CD14-positive monocyte (primary cell): ENCODE measurements around the gene SUPT20HL1. TPM values are rescaled to one million over a fixed set of nuclear protein-coding genes. Genes with fewer than 3 reads are reported as not detected.

Experiments
- DNase-seq, 3 donors: peaks; one replicate each; pipeline ENCODE4 v3.0.0-alpha.2; 2011 to 2022
- H2AFZ ChIP-seq: 2 replicates; pipeline ENCODE4 v1.6.0; 2012; ENCODE audit warnings: mild to moderate bottlenecking, low read depth, low read length, inconsistent platforms; ENCODE audit not compliant: insufficient read depth, poor library complexity, severe bottlenecking
- H3K27ac ChIP-seq, 2 donors: 1 replicate in 1 of 2; 2 replicates in 1 of 2; pipeline ENCODE4 v1.5.1; 2012 to 2013; ENCODE audit warnings: low read length in 2 of 2, control low read depth in 1 of 2, inconsistent platforms in 1 of 2, low read depth in 1 of 2, mild to moderate bottlenecking in 1 of 2
- H3K27me3 ChIP-seq, 2 donors: one replicate each; pipeline versions ENCODE4 v1.6.0 to v1.6.1; 2011 to 2013; ENCODE audit warnings: low read length in 2 of 2; ENCODE audit not compliant: control insufficient read depth in 2 of 2, insufficient read depth in 2 of 2
- H3K36me3 ChIP-seq, 2 donors: replicated peaks in 1 of 2; 1 replicate in 1 of 2; 2 replicates in 1 of 2; pipeline versions ENCODE4 v1.5.1 to v1.6.1; 2012 to 2013; ENCODE audit warnings: low read length in 2 of 2, control low read depth in 1 of 2, inconsistent platforms in 1 of 2, mild to moderate bottlenecking in 1 of 2; ENCODE audit not compliant: insufficient read depth in 2 of 2, control insufficient read depth in 1 of 2
- H3K4me1 ChIP-seq, 2 donors: 1 replicate in 1 of 2; 2 replicates in 1 of 2; pipeline versions ENCODE4 v1.5.1 to v1.6.1; 2012 to 2013; ENCODE audit warnings: low read length in 2 of 2, control low read depth in 1 of 2, inconsistent platforms in 1 of 2, mild to moderate bottlenecking in 1 of 2, moderate library complexity in 1 of 2; ENCODE audit not compliant: insufficient read depth in 2 of 2, control insufficient read depth in 1 of 2
- H3K4me2 ChIP-seq: replicated peaks from 2 replicates; pipeline ENCODE3; 2012; ENCODE audit warnings: low read length, moderate library complexity, mild to moderate bottlenecking; ENCODE audit not compliant: poor library complexity, severe bottlenecking; ENCODE audit errors: extremely low read depth
- H3K4me3 ChIP-seq, 3 experiments: fragments of 200-600 bp in 1 of 3; sonication (generic) in 1 of 3; replicated peaks in 1 of 3; 1 replicate in 2 of 3; 2 replicates in 1 of 3; pipeline ENCODE4 v1.5.1; 2011 to 2013; ENCODE audit warnings: low read length in 3 of 3, mild to moderate bottlenecking in 3 of 3, control low read depth in 2 of 3, low read depth in 2 of 3, inconsistent platforms in 1 of 3, moderate library complexity in 1 of 3
- H3K79me2 ChIP-seq: 2 replicates; pipeline ENCODE4 v1.6.0; 2012; ENCODE audit warnings: mild to moderate bottlenecking, control low read depth, inconsistent platforms, low read length, moderate library complexity; ENCODE audit not compliant: insufficient read depth
- H3K9ac ChIP-seq: 2 replicates; pipeline ENCODE4 v1.6.0; 2017; ENCODE audit warnings: low read length, mild to moderate bottlenecking; ENCODE audit not compliant: insufficient read depth, poor library complexity, severe bottlenecking
- H3K9me3 ChIP-seq, 2 donors: replicated peaks in 1 of 2; 1 replicate in 1 of 2; 2 replicates in 1 of 2; pipeline versions ENCODE4 v1.5.1 to v1.6.1; 2012 to 2013; ENCODE audit warnings: low read length in 2 of 2, control low read depth in 1 of 2; ENCODE audit not compliant: control insufficient read depth in 1 of 2, insufficient read depth in 1 of 2
- H4K20me1 ChIP-seq: 2 replicates; pipeline ENCODE4 v1.6.0; 2012; ENCODE audit warnings: mild to moderate bottlenecking, low read length, control low read depth, moderate library complexity; ENCODE audit not compliant: insufficient read depth
- H3K27ac Mint-ChIP-seq, 7 donors: one replicate each; pipeline ENCODE4 v1.8.0; 2020; ENCODE audit warnings: mild to moderate bottlenecking in 7 of 7, mixed read lengths in 7 of 7, moderate library complexity in 6 of 7, inconsistent platforms in 2 of 7
- H3K27me3 Mint-ChIP-seq, 3 donors: one replicate each; pipeline ENCODE4 v1.8.0; 2021 to 2022; ENCODE audit warnings: low read depth in 3 of 3, mild to moderate bottlenecking in 3 of 3, mixed read lengths in 3 of 3, moderate library complexity in 3 of 3, inconsistent platforms in 1 of 3
- H3K36me3 Mint-ChIP-seq, 2 donors: one replicate each; pipeline ENCODE4 v1.8.0; 2020; ENCODE audit warnings: mixed read lengths in 2 of 2, inconsistent platforms in 1 of 2, mild to moderate bottlenecking in 1 of 2
- H3K4me1 Mint-ChIP-seq: one replicate; pipeline ENCODE4 v1.8.0; 2020; ENCODE audit warnings: mild to moderate bottlenecking, mixed read lengths
- H3K4me3 Mint-ChIP-seq, 2 donors: one replicate each; pipeline ENCODE4 v1.8.0; 2020; ENCODE audit warnings: mild to moderate bottlenecking in 2 of 2, mixed read lengths in 2 of 2, moderate library complexity in 1 of 2
- H3K9me3 Mint-ChIP-seq, 7 donors: one replicate each; pipeline ENCODE4 v1.8.0; 2020 to 2022; ENCODE audit warnings: mixed read lengths in 7 of 7, mild to moderate bottlenecking in 6 of 7, moderate library complexity in 6 of 7, inconsistent platforms in 2 of 7
- CTCF ChIP-seq: fragments of 200-600 bp; IDR thresholded peaks from one replicate; pipeline ENCODE4 v1.8.0; 2022; ENCODE audit warnings: antibody characterized with exemption, mild to moderate bottlenecking
- WGBS: methylation state at CpG from one replicate; pipeline ENCODE4 v1.1.5; 2013; ENCODE audit warnings: missing lambda C conversion rate; ENCODE audit not compliant: insufficient coverage; 5-methylcytosine and 5-hydroxymethylcytosine counted together
- intact Hi-C, 2 donors: fragments of 100-400 bp; cut with micrococcal nuclease; formaldehyde crosslinking; loops; one replicate each; pipeline versions ENCODE4 v1.15.0 to v1.15.1; 2023
- polyA plus RNA-seq, 3 donors: library from polyadenylated mRNA; depleted of rRNA in 1 of 3; unstranded in 2 of 3; stranded (reverse) in 1 of 3; fragments of 300-500 nt in 2 of 3; fragments of >200 nt in 1 of 3; fragmentation: Illumina TruSeq in 2 of 3; gene quantifications; 1 replicate in 2 of 3; 2 replicates in 1 of 3; pipeline ENCODE4 v1.2.3, GENCODE V29; 2012 to 2021

SUPT20HL1 gene
- polyA plus RNA-seq, 3 donors: not detected

GRCh38 chrX:24350217-24350616 is 10.2 kb upstream of the SUPT20HL1 start:
- no peak overlapping the region for H3K4me3 Mint-ChIP-seq
- intact Hi-C loops: no loop called here
- no CpG with 5 or more reads among the region's 4 CpGs for WGBS
- Histone ChIP-seq H3K79me2 (no peaks in the 10 kb centered on the region), H3K9ac (no peak overlapping the region), H3K4me3 (no peak overlapping the region), H2AFZ (no peak overlapping the region), H3K4me2 (no peak overlapping the region), H3K27me3 (peaks cover 0 to 7% of the 10 kb centered on the region in 2 donors), H3K36me3 (no peaks in the 10 kb centered on the region), H3K9me3 (no peaks in the 10 kb centered on the region), H3K27ac (no peak overlapping the region), H3K4me1 (no peaks in the 10 kb centered on the region), H4K20me1 (no peaks in the 10 kb centered on the region)
- no peaks in the 10 kb centered on the region for H3K36me3 Mint-ChIP-seq
- no peak overlapping the region for H3K27ac Mint-ChIP-seq
- H3K9me3 Mint-ChIP-seq: peaks cover 0 to 1% (median 0%) of the 10 kb centered on the region in 7 donors
- H3K4me1 Mint-ChIP-seq: no peaks in the 10 kb centered on the region
- no peak for DNase-seq
- no peak for TF ChIP-seq CTCF
- H3K27me3 Mint-ChIP-seq: peaks cover 0 to 9% (median 0%) of the 10 kb centered on the region in 3 donors

GRCh38 chrX:24355095-24355494 is 5.3 kb upstream of the SUPT20HL1 start:
- no peaks in the 10 kb centered on the region for H3K79me2 ChIP-seq
- no peak overlapping the region for H3K9ac ChIP-seq
- H3K4me1 ChIP-seq: no peaks in the 10 kb centered on the region
- Mint-ChIP-seq H3K4me3 (no peak overlapping the region), H3K9me3 (peaks cover 0 to 4% (median 0%) of the 10 kb centered on the region in 7 donors), H3K27me3 (peaks cover 0 to 10% (median 0%) of the 10 kb centered on the region in 3 donors), H3K36me3 (no peaks in the 10 kb centered on the region), H3K4me1 (peaks cover 5% of the 10 kb centered on the region), H3K27ac (no peak overlapping the region)
- TF ChIP-seq CTCF: no peak
- intact Hi-C loops: no loop called here
- peaks cover 0 to 4% of the 10 kb centered on the region in 2 donors for H3K27me3 ChIP-seq
- no CpG with 5 or more reads among the region's 8 CpGs for WGBS
- no peaks in the 10 kb centered on the region for H3K36me3 ChIP-seq
- no peaks in the 10 kb centered on the region for H4K20me1 ChIP-seq
- H3K4me3 ChIP-seq: no peak overlapping the region
- no peak overlapping the region for H3K4me2 ChIP-seq
- H3K9me3 ChIP-seq: no peaks in the 10 kb centered on the region
- no peak overlapping the region for H2AFZ ChIP-seq
- DNase-seq: no peak
- no peak overlapping the region for H3K27ac ChIP-seq
